Karpas-422 (cell line): ENCODE results near the gene SETD1B. TPM values are rescaled to one million over a fixed set of nuclear protein-coding genes. Genes with fewer than 3 reads are reported as not detected.

Source experiments
- DNase-seq: peaks from one replicate; pipeline ENCODE4 v3.0.0-alpha.2; 2015
- H2AFZ ChIP-seq: fragments of 200-600 bp; sonication (generic); 2 replicates; pipeline ENCODE4 v1.6.1; 2014; ENCODE audit warnings: antibody characterized with exemption, low read length, mixed read lengths
- H3K27ac ChIP-seq: fragments of 200-600 bp; sonication (generic); 2 replicates; pipeline ENCODE4 v1.5.1; 2014; ENCODE audit warnings: mild to moderate bottlenecking, low read length, moderate library complexity
- H3K27me3 ChIP-seq: fragments of 200-600 bp; sonication (generic); 2 replicates; pipeline ENCODE4 v1.6.1; 2014; ENCODE audit warnings: low read length, mixed read lengths
- H3K36me3 ChIP-seq: fragments of 200-600 bp; sonication (generic); 2 replicates; pipeline ENCODE4 v1.6.1; 2014; ENCODE audit warnings: low read length, mixed read lengths; ENCODE audit not compliant: insufficient read depth
- H3K4me1 ChIP-seq: fragments of 200-600 bp; sonication (generic); 2 replicates; pipeline ENCODE4 v1.6.1; 2014; ENCODE audit warnings: mild to moderate bottlenecking, low read length, mixed read lengths
- H3K4me2 ChIP-seq: fragments of 200-600 bp; sonication (generic); 2 replicates; pipeline ENCODE4 v1.6.1; 2014; ENCODE audit warnings: low read length, low read depth, mild to moderate bottlenecking; ENCODE audit not compliant: poor library complexity, severe bottlenecking
- H3K4me3 ChIP-seq: fragments of 200-600 bp; sonication (generic); 2 replicates; pipeline ENCODE4 v1.5.1; 2014; ENCODE audit warnings: mild to moderate bottlenecking, antibody characterized with exemption, low read length, mixed read lengths
- H3K79me2 ChIP-seq: fragments of 200-600 bp; sonication (generic); 2 replicates; pipeline ENCODE4 v1.6.1; 2014; ENCODE audit warnings: mild to moderate bottlenecking, low read length, mixed read lengths
- H3K9ac ChIP-seq: fragments of 200-600 bp; sonication (generic); 2 replicates; pipeline ENCODE4 v1.6.0; 2014; ENCODE audit warnings: low read length
- H3K9me2 ChIP-seq: fragments of 200-600 bp; sonication (generic), shearing (Covaris generic); replicated peaks from 2 replicates; pipeline ENCODE4 v1.6.0; 2014; ENCODE audit warnings: mild to moderate bottlenecking, low read length, moderate library complexity; ENCODE audit not compliant: insufficient read depth
- H3K9me3 ChIP-seq: fragments of 300-700, 200-600 bp; sonication (generic); 2 replicates; pipeline ENCODE4 v1.6.1; 2014; ENCODE audit warnings: low read length, mixed read lengths
- H4K20me1 ChIP-seq: fragments of 200-600 bp; sonication (generic); 2 replicates; pipeline ENCODE4 v1.6.1; 2014; ENCODE audit warnings: mild to moderate bottlenecking, antibody characterized with exemption, low read length, low read depth; ENCODE audit not compliant: insufficient read depth
- total RNA-seq: library from RNA; depleted of rRNA; stranded (reverse); fragments of >200 nt; shearing (Covaris generic); gene quantifications from 2 replicates; pipeline ENCODE4 v1.2.3, GENCODE V29; 2014; ENCODE audit warnings: low replicate concordance

SETD1B gene
- total RNA-seq, 1 experiment from 2014 or later, result 2.1 TPM

GRCh38 chr12:121806546-121807423 is 3.0 kb downstream of the SETD1B start:
- peaks cover 66% of the 10 kb centered on the region for H3K4me1 ChIP-seq

GRCh38 chr12:121807642-121808347 is 4.0 kb downstream of the SETD1B start:
- Histone ChIP-seq H3K4me1 (peaks cover 65% of the 10 kb centered on the region), H3K4me3 (peak overlapping the region; percentile 35; the same call in 1 of the 2 replicates), H3K27me3 (no peaks in the 10 kb centered on the region; the same call in 1 of the 2 replicates), H4K20me1 (peaks cover 51% of the 10 kb centered on the region), H2AFZ (no peak overlapping the region), H3K79me2 (no peaks in the 10 kb centered on the region), H3K9ac (no peak overlapping the region), H3K4me2 (peak overlapping the region; percentile 86), H3K9me3 (no peaks in the 10 kb centered on the region), H3K27ac (peak overlapping the region; percentile 74), H3K36me3 (no peaks in the 10 kb centered on the region), H3K9me2 (no peaks in the 10 kb centered on the region)
- DNase-seq, result peak; percentile 84

More at GRCh38 chr12:121806546-121807423, 3.0 kb downstream of the SETD1B start:
- no peak overlapping the region for H3K27ac ChIP-seq
- no peaks in the 10 kb centered on the region; the same call in 1 of the 2 replicates for H3K27me3 ChIP-seq
- no peak overlapping the region; the same call in 1 of the 2 replicates for H3K4me3 ChIP-seq
- no peaks in the 10 kb centered on the region for H3K79me2 ChIP-seq
- H2AFZ ChIP-seq, result no peak overlapping the region
- H3K36me3 ChIP-seq, result no peaks in the 10 kb centered on the region
- DNase-seq, result no peak
- no peaks in the 10 kb centered on the region for H3K9me3 ChIP-seq
- peak overlapping the region; percentile 86 for H3K4me2 ChIP-seq
- H4K20me1 ChIP-seq, result peaks cover 43% of the 10 kb centered on the region
- no peak overlapping the region for H3K9ac ChIP-seq
- H3K9me2 ChIP-seq, result no peaks in the 10 kb centered on the region

DNA sequence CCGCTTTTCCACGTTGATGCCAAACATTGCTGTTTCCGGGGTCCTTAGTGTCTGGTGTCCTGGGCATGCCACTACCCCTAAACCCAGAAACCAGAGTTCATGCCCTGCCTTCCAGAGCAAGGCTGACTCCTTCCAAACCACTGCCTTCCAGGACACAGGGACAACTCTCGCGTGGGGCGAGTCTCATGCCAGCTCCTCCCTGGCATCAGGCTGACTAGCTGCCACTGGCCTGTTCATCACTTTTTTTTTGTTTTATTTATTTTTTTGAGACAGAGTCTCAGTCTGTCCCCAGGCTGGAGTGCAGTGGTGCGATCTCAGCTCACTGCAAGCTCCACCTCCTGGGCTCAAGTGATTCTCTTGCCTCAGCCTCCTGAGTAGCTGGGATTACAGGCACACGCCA is 4.8 kb downstream of the SETD1B start:
- Histone ChIP-seq H2AFZ (no peak overlapping the region), H3K9ac (no peak overlapping the region), H3K79me2 (no peaks in the 10 kb centered on the region), H3K9me2 (no peaks in the 10 kb centered on the region), H4K20me1 (peaks cover 59% of the 10 kb centered on the region), H3K4me2 (no peak overlapping the region), H3K27ac (no peak overlapping the region), H3K4me1 (peaks cover 58% of the 10 kb centered on the region), H3K27me3 (no peaks in the 10 kb centered on the region; the same call in 1 of the 2 replicates), H3K9me3 (no peaks in the 10 kb centered on the region), H3K4me3 (no peak overlapping the region), H3K36me3 (no peaks in the 10 kb centered on the region)
- DNase-seq, result no peak

GRCh38 chr12:121809712-121810116 is 5.9 kb downstream of the SETD1B start:
- Histone ChIP-seq H3K36me3 (no peaks in the 10 kb centered on the region), H3K79me2 (no peaks in the 10 kb centered on the region), H4K20me1 (peaks cover 62% of the 10 kb centered on the region), H3K27me3 (no peaks in the 10 kb centered on the region; the same call in 1 of the 2 replicates), H3K4me1 (peaks cover 53% of the 10 kb centered on the region), H3K9ac (no peak overlapping the region), H3K9me3 (no peaks in the 10 kb centered on the region), H3K4me3 (no peak overlapping the region), H3K9me2 (no peaks in the 10 kb centered on the region), H3K27ac (no peak overlapping the region), H2AFZ (no peak overlapping the region), H3K4me2 (no peak overlapping the region)
- no peak for DNase-seq

GRCh38 chr12:121810234-121810817 is 6.5 kb downstream of the SETD1B start:
- no peak for DNase-seq
- peaks cover 47% of the 10 kb centered on the region for H3K4me1 ChIP-seq
- no peaks in the 10 kb centered on the region for H3K9me3 ChIP-seq
- H2AFZ ChIP-seq, result no peak overlapping the region
- H3K79me2 ChIP-seq, result no peaks in the 10 kb centered on the region
- no peak overlapping the region for H3K27ac ChIP-seq
- H3K36me3 ChIP-seq, result no peaks in the 10 kb centered on the region
- H3K4me2 ChIP-seq, result no peak overlapping the region
- H3K27me3 ChIP-seq, result no peaks in the 10 kb centered on the region; the same call in 1 of the 2 replicates
- H3K4me3 ChIP-seq, result no peak overlapping the region
- H3K9me2 ChIP-seq, result no peaks in the 10 kb centered on the region
- H3K9ac ChIP-seq, result no peak overlapping the region
- H4K20me1 ChIP-seq, result peaks cover 62% of the 10 kb centered on the region

DNA sequence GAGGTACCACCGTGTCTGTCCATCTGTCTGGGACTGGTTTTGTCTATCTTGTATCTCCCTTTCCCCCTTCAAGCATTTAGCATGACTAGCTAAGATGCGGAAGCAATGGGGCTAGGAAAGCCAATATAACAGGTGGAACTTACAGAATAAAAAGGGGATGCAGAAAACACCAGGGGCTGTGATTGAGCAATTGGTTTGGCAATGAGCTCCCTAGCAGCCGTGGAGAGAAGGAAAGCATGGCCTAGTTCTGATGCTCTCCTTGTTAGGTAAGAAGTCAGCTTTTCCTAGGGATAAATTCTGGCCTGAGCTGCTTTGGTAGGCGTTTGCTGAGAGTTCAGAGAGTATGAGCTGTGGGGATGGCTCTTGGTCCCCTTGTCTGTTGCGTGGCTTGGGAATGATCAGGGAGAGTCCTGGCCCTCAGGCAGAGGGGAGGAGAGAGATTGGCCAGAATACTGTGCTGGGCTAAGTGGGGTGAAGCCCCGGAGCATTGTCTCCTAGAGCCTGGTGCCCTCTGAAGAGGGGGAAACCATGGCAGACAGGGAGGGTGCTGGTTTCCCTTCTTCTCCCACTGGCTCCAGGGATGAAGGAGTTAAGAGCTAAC is 7.1 kb downstream of the SETD1B start:
- H3K9ac ChIP-seq, result no peak overlapping the region
- no peaks in the 10 kb centered on the region for H3K9me3 ChIP-seq
- no peak overlapping the region for H3K27ac ChIP-seq
- H3K4me2 ChIP-seq, result no peak overlapping the region
- no peaks in the 10 kb centered on the region for H3K79me2 ChIP-seq
- no peaks in the 10 kb centered on the region for H3K36me3 ChIP-seq
- peaks cover 59% of the 10 kb centered on the region for H4K20me1 ChIP-seq
- peak; percentile 53 for DNase-seq
- no peaks in the 10 kb centered on the region; the same call in 1 of the 2 replicates for H3K27me3 ChIP-seq
- H3K4me1 ChIP-seq, result peaks cover 41% of the 10 kb centered on the region
- no peak overlapping the region for H3K4me3 ChIP-seq
- no peaks in the 10 kb centered on the region for H3K9me2 ChIP-seq
- no peak overlapping the region for H2AFZ ChIP-seq

GRCh38 chr12:121811434-121812319 is 7.9 kb downstream of the SETD1B start:
- no peaks in the 10 kb centered on the region for H3K9me2 ChIP-seq
- H2AFZ ChIP-seq, result no peak overlapping the region
- DNase-seq, result peak; percentile 86
- H4K20me1 ChIP-seq, result peaks cover 52% of the 10 kb centered on the region
- 0 out of 2 replicates have a peak overlapping the region, but pooled peaks have one; percentile 19 for H3K9ac ChIP-seq
- no peaks in the 10 kb centered on the region for H3K9me3 ChIP-seq
- peak overlapping the region; percentile 68 for H3K4me2 ChIP-seq
- no peaks in the 10 kb centered on the region for H3K36me3 ChIP-seq
- no peaks in the 10 kb centered on the region for H3K79me2 ChIP-seq
- no peaks in the 10 kb centered on the region for H3K27me3 ChIP-seq
- no peak overlapping the region for H3K27ac ChIP-seq
- H3K4me1 ChIP-seq, result peaks cover 33% of the 10 kb centered on the region
- H3K4me3 ChIP-seq, result peak overlapping the region; percentile 51
